CD4-positive, alpha-beta T cell treated with Interleukin-12 subunit alpha and Interleukin-12 subunit beta, for 1 hour (primary cell): ENCODE data around the gene GDPD1.
"Not testable (repeated sequence)": the region's sequence is repeated elsewhere in the genome, so short reads cannot be mapped to it uniquely, and the experiment has no call there.

ENCODE experiments used
- DNase-seq: peaks from one replicate; pipeline ENCODE4 v3.0.0-alpha.2; 2020

GDPD1 gene

DNA sequence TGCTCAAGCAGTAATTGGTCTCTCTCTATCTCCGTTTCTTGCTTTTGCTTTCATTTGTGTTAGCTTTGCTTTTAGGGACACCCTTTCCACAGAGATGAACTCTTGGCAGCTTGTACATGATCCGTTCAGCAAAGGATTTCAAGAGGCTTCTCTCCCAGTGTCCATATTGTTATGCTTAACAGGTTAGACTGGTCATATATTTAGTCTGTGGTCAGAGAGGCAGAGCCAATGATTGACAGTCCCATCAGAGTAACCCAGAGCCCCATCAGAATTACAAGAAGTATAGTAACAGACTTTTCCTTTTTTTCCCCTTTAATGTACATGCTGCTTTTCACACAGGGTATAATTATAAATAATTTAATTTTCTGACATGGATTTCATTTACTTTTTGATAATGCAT lies 34.4 kb downstream of the GDPD1 start:
- no peak for DNase-seq

DNA sequence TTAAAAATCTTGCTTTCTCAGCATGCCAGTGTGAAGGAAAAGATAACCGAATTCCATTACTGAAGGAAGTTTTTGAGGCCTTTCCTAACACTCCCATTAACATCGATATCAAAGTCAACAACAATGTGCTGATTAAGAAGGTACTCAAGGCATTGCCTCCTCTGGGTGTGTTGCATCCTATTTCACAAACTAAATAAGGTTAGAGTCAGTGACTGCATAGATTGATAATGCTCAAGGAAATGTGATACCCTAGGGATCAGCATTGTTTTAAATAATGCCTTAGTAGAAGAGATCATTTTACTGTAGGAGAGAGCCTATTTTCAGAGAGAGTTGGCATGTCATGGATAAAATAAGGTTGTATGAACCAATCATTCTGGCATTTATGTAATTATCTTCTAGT lies 36.8 kb downstream of the GDPD1 start:
- no peak for DNase-seq

DNA sequence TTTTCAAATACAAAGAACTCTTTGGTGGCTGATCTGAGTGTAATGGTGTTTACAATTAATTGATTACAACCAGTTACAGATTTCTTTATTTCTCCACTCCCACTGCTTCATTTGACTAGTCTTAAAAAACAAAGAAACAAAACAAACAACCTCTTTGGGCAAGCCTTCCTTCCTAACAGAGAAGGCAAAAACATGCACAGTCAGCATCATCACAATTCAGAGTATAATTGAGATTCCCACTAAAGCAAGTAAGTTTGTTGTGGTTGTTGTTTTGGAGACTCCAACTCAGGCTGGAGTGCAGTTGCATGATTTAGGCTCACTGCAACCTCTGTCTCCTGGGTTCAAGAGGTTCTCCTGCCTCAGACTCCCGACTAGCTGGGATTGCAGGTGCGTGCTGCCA lies 40.4 kb downstream of the GDPD1 start:
- DNase-seq: no peak

DNA sequence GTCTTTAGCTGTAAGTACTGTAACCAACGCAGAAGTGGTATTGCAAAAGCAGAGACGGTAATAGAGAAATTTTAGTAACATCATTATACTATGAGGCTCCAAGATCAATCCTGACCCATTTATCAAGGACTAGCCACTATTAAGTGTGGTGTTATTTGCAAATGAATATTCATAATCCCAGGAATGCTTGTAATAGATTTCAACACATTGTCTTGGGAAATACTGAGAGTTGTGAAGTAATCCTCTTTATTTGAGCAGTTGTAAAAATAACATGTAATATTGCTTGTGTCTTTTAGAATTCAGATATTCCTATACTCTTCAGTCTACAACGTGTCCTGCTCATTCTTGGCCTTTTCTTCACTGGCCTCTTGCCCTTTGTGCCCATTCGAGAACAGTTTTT lies 46.4 kb downstream of the GDPD1 start:
- no peak for DNase-seq

DNA sequence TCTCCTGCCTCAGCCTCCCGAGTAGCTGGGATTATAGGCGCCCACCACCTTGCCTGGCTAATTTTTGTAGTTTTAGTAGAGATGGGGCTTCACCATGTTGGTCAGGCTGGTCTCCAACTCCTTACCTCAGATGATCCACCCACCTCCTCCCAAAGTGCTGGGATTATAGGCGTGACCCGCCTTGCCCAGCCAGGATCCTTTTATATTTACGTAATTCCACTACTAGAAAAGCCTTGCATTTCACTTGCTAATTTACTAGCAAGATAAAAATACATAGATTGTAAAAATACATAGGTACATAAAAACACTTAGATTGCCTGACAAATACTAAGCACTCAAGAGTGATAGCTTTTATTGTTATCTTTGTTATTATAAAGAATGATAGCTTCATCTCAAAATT lies 47.5 kb downstream of the GDPD1 start:
- no peak for DNase-seq

DNA sequence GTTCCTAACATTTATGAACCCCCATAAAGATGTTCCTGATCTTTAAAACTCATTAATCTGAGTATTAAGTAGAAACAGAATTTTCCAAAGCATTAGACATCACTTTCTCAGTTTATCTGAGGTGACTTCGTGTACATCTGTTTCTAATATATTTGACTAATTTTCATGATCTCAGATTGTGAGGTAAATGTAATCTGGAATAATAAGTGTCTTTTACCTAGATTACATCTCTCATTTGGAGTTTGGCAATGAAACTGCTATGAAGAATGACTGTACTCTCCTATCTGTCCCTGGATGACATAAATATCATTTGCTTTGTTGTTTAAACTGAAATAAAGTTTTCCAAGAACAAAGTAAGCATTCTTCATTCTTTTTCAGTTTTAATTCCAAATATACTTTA lies 55.3 kb downstream of the GDPD1 start:
- no peak for DNase-seq

DNA sequence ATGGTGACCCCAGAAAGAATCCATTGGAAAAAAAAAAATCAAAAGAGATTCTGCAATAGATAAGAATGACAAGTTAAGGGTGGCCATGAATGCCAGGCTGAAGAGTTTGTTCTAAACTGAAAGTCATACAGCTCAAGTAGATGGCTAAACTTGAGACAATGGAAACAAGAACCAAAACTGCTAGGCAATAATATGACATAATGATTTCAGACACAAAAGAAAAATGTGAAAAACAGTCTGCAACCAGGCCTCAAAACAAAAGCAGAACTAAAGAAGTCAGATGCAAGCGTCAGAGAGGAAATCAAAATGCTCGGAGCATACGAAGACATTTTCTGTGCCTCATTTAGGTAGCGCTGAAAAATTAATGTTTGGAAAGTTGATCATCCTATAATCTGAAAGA lies 56.7 kb downstream of the GDPD1 start:
- no peak for DNase-seq

DNA sequence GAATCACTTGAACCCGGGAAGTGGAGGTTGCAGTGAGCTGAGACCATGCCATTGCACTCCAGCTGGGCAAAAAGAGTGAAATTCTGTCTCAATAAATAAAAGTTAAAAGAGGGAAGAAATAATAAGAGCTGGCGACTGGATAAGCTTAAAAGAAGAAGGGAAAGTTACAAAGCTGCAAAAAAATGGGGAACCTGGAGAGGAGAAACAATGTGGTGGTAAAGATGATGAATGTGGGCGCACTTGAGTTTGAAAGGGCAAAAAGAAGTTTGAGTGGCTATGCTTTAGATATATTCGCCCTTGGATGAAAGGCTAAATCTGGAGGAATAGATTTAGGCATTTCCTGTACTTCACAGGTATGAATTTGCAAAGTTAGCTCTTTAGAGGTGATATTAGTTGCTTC lies 58.1 kb downstream of the GDPD1 start:
- DNase-seq: no peak

DNA sequence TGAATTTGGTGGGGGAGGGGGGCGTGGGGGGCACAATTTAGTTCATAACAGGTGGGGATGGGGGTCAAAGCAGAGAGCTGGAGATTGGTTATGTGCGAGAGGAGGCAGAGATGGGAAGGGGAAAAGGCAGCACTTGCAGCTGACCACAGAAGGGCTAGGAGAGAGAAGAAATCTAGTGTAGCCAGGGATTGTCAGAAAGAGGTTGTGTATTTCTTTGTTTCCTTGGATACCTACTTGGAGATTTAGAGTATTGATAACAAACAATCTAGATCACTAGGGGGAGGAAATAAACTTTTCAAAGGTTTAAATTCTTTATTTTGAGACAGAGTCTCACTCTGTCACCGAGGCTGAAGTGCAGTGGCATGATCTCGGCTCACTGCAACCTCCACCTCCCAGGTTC lies 64.0 kb downstream of the GDPD1 start:
- DNase-seq: no peak

DNA sequence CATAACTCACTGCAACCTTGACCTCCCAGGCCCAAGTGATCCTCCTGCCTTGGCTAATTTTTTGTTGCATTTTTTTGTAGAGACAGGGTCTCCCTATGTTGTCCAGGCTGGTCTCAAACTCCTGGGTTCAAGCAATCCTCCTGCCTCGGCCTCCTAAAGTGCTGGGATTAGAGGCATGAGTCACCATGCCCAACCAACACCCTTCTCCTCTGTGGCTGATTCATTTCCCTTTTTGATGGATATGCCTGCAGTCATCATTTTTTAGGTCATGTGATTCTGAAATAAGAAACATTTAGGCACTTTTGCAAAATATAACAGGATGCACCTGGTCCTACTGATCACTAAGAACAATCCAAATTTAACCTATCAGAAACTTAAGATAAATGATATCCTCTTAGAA lies 67.1 kb downstream of the GDPD1 start:
- DNase-seq: peak; percentile 2

DNA sequence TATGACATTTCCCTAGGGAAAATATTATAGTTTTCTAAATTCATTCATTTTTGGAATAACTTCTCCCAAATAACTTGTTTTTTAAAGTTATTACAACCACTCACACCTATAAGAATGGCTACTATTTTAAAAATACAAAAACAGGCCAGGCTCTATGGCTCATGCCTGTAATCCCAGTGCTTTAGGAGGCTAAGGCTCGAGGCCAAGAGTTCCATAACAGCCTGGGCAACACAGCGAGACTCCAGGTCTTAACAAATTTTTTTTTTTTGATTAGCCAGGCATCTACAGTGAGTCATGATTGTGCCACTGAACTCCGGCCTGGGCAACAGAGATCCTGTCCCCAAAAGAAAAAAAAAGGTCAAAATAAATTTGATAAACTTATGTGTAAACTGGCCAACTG lies 67.6 kb downstream of the GDPD1 start:
- no peak for DNase-seq

DNA sequence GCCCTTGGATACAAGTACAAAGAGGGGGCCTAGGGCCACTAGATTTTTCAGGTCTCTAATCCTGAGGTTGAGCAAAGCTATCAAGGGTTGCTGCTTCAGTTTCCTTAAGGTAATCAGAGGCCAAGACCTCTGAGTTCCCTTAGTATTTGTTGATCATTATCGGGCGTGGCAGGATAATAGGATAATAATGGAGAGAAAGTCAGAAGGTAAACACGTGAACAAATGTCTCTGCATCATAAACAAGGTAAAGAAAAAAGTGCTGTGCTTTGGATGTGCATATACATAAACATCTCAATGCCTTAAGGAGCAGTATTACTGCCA lies 69.6 kb downstream of the GDPD1 start:
- DNase-seq: no peak

DNA sequence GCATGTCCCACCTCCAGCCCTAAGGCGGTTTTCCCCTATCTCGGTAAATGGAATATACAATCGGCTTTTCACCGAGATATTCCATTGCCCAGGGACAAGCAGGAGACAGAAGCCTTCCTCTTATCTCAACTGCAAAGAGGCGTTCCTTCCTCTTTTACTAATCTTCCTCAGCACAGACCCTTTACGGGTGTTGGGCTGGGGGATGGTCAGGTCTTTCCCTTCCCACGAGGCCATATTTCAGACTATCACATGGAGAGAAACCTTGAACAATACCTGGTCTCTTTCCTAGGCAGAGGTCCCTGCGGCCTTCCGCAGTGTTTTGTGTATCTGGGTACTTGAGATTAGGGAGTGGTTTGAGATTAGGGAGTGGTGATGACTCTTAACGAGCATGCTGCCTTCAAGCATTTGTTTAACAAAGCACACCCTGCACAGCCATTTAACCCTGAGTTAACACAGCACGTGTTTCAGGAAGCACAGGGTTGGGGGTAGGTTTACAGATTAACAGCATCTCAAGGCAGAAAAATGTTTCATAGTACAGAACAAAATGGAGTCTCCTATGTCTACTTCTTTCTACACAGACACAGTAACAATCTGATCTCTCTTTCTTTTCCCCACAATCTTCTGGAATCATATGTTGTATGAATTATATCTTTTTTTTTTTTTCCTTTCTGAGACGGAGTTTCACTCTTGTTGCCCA lies 70.1 kb downstream of the GDPD1 start:
- not testable (repeated sequence) for DNase-seq

DNA sequence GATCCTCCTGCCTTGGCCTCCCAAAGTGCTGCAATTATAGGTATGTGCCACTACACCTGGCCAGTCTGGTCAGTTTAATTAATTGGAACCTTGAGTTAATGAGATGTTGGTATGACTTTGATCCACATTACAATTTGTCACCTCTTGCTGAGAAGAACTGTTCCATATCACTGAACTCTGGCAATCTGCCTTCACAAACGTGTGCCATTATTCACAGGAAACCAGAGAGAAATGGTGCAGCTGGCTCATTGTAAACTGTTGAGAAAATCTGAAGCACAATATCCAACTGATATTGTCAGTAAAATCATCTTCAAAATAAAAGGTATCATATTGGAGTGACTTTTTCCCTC lies 71.8 kb downstream of the GDPD1 start:
- DNase-seq: no peak

DNA sequence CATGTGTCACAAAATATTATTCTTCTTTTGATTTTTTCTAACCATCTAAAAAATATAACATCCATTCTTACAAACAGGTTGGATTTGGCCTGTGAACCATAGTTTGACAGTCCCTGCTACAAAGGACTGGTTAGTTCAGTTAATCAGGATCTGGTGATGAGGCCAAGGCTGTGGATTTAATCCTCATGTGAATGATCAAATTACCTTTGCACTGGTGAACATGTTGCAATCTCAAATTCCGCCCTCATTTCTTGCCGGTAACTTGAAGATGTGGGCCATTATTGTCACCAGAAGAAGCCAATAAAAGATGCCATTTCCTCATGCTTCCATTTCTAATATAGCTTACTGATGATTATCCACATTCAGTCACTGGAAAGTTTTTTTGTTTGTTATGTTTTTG lies 75.9 kb downstream of the GDPD1 start:
- DNase-seq: no peak

DNA sequence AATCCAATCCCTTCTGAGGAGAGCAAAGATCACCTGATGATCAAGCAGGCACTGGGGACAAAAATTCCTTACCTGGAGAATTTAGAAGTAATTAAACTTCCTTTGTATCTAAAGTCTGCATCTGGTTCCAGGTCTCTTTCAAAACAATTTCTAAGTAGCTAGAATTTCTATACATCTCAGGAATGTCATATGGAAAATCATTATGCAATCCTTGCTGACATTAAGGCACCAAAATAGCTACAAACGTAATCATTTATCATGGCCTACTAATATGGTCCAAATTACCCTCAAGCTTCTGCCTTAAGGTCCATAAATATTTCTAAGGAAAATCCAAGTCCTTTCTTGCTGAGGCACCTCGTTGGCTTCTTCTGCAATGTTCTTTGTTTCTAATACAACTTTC lies 78.2 kb downstream of the GDPD1 start:
- DNase-seq: no peak

DNA sequence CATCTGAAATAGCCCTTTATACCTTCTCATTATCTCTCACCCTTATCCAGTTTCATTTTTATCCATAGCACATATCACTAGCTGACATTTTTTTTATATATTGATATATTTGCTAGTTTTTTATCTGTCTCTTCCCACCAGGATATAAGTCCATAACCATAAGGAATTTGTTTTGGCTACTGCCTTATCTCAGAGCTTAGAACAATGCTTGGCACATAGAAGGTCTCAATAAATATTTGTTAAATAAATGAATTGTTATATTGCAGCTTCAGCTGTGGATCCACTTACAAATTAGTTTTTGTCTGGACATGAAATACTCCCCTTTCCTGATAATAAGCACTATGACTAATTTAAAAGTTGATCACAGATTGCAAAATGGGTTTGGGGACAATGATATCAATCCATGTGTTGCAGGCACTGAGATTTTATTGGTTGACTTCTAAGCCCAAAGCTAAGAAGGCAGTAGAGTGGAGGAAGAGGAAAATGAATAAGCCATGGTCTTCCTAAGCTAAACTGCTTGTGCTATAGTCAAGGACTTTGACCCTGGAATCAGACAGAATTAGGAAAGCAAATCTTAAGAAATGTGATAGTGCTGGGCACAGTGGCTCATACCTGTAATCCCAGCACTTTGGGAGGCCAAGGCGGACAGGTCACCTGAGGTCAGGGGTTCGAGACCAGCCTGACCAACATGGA lies 79.2 kb downstream of the GDPD1 start:
- DNase-seq: no peak

DNA sequence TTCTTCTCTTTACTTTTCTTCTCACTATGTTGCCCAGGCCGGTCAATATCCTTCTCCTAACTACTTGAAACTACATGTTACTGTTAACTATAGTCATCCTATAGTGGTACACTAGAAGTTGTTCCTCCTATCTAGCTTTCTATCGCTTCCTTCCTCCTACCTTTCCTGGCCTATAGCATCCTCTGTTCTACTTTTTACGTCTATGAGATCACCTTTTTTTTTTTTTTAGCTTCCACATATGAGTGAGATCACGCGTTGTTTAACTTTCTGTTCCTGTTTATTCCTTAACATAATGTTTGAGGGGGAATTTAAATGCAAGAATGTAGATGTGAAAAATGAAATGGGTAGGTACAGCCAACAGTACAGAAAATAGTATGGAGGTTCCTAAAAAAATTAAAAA lies 80.6 kb downstream of the GDPD1 start:
- no peak for DNase-seq

DNA sequence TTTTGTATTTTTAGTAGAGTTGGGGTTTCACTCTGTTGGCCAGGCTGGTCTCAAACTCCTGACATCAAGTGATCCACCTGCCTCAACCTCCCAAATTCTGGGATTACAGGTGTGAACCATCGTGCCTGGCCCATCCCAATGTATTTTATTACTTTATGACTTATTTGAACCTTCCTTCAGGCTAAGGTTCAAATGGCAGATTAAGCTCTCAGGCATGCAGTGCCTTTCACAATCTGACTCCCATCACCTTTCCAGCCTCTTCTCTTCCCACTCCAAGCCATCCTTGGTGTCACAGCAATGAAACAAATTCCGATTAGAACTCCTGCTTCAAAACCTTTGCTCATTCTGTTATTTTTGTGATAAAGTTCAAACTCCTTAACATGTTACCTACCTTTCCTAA lies 84.5 kb downstream of the GDPD1 start:
- DNase-seq: no peak

DNA sequence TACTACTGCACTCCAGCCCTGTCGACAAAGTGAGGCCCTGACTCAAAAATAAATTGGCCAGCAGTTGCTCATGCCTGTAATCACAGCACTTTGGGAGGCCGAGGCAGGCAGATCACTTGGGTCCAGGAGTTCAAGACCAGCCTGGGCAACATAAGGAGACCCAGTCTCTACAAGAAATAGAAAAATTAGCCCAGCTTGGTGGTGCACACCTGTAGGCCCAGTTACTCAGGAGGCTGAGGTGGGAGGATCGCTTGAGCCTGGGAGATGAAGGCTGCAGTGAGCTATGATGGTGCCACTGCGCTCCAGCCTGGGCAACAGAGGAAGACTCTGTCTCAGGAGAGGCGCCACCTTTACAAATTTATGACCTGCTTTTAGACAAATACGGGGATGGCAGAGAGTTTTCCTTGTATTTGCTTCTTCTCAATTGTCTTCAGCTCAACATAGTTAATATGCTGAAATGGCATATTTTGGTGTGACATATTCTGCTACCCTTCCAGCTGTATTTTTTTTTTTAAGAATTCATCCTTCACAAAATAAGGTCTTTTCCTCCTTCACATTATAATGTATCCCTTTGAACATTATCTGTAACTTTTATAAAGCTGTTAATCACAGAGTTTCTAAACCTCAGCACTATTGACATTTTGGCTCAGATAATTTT lies 90.1 kb downstream of the GDPD1 start:
- DNase-seq: no peak

DNA sequence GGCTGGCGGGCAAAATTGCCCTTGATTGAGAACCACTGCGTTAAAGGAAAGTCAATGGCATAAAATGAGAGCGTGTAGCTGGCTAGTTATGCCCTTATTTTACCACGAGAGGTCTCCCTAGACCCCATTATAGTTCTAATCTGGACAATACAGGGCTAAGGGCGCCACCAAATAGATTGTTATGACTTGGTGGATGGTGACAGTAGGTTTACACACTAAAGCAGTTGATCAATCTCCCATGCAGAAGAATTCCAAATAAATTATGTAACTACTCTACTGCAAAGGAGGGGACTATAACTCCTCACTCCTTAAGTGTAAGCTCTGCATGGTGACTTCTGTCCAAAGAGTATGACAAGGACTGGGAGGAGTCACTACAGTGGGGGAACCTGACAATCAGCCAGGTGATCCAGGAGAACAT lies 90.7 kb downstream of the GDPD1 start:
- peak; percentile 75 for DNase-seq

DNA sequence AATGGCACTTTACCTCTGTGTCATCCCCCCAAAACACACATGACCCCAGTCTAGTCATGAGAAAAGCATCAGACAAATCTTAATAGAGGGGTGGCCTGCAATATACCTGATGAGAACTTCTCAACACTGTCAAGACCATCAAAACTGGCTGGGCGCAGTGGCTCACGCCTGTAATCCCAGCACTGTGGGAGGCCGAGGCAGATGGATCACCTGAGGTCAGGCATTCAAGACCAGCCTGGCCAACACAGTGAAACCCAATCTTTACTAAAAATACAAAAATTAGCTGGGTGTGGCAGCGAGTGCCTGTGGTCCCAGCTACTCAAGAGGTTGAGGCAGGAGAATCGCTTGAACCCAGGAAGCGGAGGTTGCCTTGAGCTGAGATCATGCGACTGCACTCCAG lies 91.2 kb downstream of the GDPD1 start:
- not testable (repeated sequence) for DNase-seq

DNA sequence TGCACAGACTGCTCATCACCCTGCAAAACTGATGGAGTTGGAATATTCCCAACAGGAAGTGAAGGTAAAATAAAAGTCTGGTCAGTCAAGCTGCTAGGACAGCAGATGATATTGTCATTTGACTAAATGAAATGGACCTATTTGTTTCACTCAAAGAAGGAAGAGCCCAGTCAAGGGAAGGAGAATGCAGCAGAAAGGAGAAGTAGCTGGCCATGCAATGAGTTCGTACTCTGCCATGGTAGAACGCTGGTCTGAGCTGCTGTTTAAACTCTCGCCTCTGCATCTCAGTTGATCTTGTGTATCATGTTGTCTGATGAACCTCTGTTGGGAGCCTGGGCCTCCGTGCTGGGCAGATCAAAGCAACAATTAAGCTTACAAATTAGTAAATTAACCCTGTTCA lies 95.6 kb downstream of the GDPD1 start:
- DNase-seq: no peak
